NOMO-1 (cell line): Measurements from ENCODE around the gene NAALADL1.

ENCODE experiments used
- DNase-seq, 2 experiments: peaks; one replicate each; lab custom pipeline; 2025; ENCODE audit not compliant: unreplicated experiment in 2 of 2; lab: John Stamatoyannopoulos, UW

NAALADL1 gene

GRCh38 chr11:65083834-65084597 is 25.7 kb upstream of the NAALADL1 start, which contains the start of the genes CDCA5 and ZFPL1:
Gene CDCA5, minus strand, starts transcription at chr11:65084040. Its CDS starts 62 bp downstream, at chr11:65083978.
Gene ZFPL1, plus strand, starts transcription at chr11:65084222. Its CDS starts 477 bp downstream, at chr11:65084699.
- peak; percentile 92 to 97 for DNase-seq

GRCh38 chr11:65083134-65083833 is 24.9 kb upstream of the NAALADL1 start:
- peak in 1 of 2 experiments; percentile 12 for DNase-seq

GRCh38 chr11:65078786-65079342 is 20.5 kb upstream of the NAALADL1 start:
- no peak for DNase-seq

- peak; percentile 9 to 37 for DNase-seq
Observed at GRCh38 chr11:65078151-65078550, 19.8 kb upstream of the NAALADL1 start.

GRCh38 chr11:65077451-65077850 is 19.1 kb upstream of the NAALADL1 start:
- no peak for DNase-seq

- DNase-seq: no peak
Observed at GRCh38 chr11:65072631-65072966, 14.2 kb upstream of the NAALADL1 start.

GRCh38 chr11:65071907-65072630 is 13.7 kb upstream of the NAALADL1 start:
- no peak for DNase-seq

- DNase-seq: peak; percentile 47 to 52
Observed at GRCh38 chr11:65069217-65069616, 10.9 kb upstream of the NAALADL1 start.

- DNase-seq: no peak
Observed at GRCh38 chr11:65067446-65067845, 9.1 kb upstream of the NAALADL1 start.

GRCh38 chr11:65066805-65067291 is 8.5 kb upstream of the NAALADL1 start:
- DNase-seq: no peak

- no peak for DNase-seq
Observed at GRCh38 chr11:65066315-65066714, 8.0 kb upstream of the NAALADL1 start.

- DNase-seq: no peak
Observed at GRCh38 chr11:65065851-65066250, 7.5 kb upstream of the NAALADL1 start.

GRCh38 chr11:65064847-65065240 is 6.5 kb upstream of the NAALADL1 start:
- DNase-seq: no peak

GRCh38 chr11:65063532-65063931 is 5.2 kb upstream of the NAALADL1 start:
- DNase-seq: no peak

GRCh38 chr11:65060913-65061408 is 2.6 kb upstream of the NAALADL1 start:
- peak; percentile 28 to 29 for DNase-seq

GRCh38 chr11:65059959-65060824 is 1.8 kb upstream of the NAALADL1 start:
- no peak for DNase-seq

- no peak for DNase-seq
Observed at GRCh38 chr11:65059523-65059922, 1.2 kb upstream of the NAALADL1 start.

GRCh38 chr11:65058012-65058411 is 341 bp downstream of the NAALADL1 start:
- DNase-seq: no peak

GRCh38 chr11:65057526-65057925 is 827 bp downstream of the NAALADL1 start:
- DNase-seq: no peak

- no peak for DNase-seq
Observed at GRCh38 chr11:65056999-65057398, 1.4 kb downstream of the NAALADL1 start.
